ENCODE results near the gene OXGR1.

GRCh38 chr13:97005625-97006262 lies 11.5 kb upstream of the OXGR1 start:
- TF ChIP-seq CTCF (IDR thresholded peaks at IDR 0.05) (no peak), POLR2AphosphoS5 (IDR thresholded peaks at IDR 0.05) (no peak)

Measured in breast epithelium (tissue), 3 donors.